Left ventricle myocardium inferior (tissue), 1 donor: ENCODE results near the gene ZNF205. TPM values are rescaled to one million over a fixed set of nuclear protein-coding genes. Genes with fewer than 3 reads are reported as not detected.
A peak's percentile ranks its signal among the peaks of the same experiment; 100 is the strongest.

ENCODE experiments used
- DNase-seq: peaks from one replicate; pipeline ENCODE4 v3.0.0-alpha.2; 2020
- H3K27ac ChIP-seq: fragments of 200-600 bp; replicated peaks from 2 replicates; pipeline ENCODE4 v1.8.0; 2021
- H3K27me3 ChIP-seq: fragments of 200-600 bp; 2 replicates; pipeline ENCODE4 v1.8.0; 2021; ENCODE audit warnings: low read depth
- H3K36me3 ChIP-seq: fragments of 200-600 bp; 2 replicates; pipeline ENCODE4 v1.8.0; 2021
- H3K4me1 ChIP-seq: fragments of 200-600 bp; 2 replicates; pipeline ENCODE4 v1.8.0; 2021
- H3K4me3 ChIP-seq: fragments of 200-600 bp; 2 replicates; pipeline ENCODE4 v1.8.0; 2021; ENCODE audit warnings: mild to moderate bottlenecking, moderate library complexity
- H3K9me3 ChIP-seq: fragments of 200-600 bp; replicated peaks from 2 replicates; pipeline ENCODE4 v1.8.0; 2021
- intact Hi-C: fragments of 100-400 bp; cut with micrococcal nuclease; formaldehyde crosslinking; loops from one replicate; pipeline ENCODE4 v1.11.0; 2022
- total RNA-seq: library from RNA; stranded (reverse); fragmentation: NEBNext Ultra II Directional; extraction: Animal tissue kit (Norgen Biotek cat#: 25700); gene quantifications from one replicate; pipeline ENCODE4 v1.2.1, GENCODE V29; 2021
- TF ChIP-seq, protein P1 (sequence below): fragments of 200-600 bp; IDR thresholded peaks from 2 replicates; pipeline ENCODE4 v1.8.0; 2021; ENCODE audit warnings: antibody characterized with exemption, mild to moderate bottlenecking, borderline replicate concordance
- donor health status: DM: no; HTN: yes; CAD: no; lungs with severe emphysema.

The ZNF205 gene
- total RNA-seq, 1 donor from 2014 or later: 8.0 TPM

DNA sequence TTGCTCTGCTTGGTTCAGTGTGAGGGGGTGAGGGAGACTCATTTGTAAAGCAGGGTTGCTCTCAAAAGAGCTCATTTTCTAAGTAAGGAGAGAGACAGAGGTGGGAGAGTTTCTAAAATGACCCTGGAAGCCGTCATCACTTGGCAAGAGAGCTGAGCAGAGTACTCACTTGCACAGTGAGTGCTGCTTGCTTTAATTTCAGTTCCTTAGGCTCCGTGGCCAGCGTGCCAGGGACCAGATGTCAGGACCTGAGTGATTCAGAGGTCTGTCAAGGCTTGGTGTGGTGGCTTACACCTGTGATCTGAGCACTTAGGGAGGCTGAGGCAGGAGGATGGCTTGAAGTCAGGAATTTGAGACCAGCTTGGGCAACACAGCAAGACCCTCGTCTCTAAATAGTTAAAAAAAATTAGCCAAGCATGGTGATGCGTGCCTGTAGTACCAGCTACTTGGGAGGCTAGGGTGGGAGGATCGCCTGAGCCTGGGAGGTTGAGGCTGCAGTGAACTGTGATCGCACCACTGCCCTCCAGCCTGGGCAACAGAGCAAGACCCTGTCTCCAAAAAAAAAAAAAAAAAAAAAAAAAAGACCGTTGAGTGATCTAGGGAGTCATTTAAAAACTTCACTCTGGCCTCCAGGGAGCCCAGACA is 10.7 kb downstream of the ZNF205 start:
- TF ChIP-seq, protein P1, sequence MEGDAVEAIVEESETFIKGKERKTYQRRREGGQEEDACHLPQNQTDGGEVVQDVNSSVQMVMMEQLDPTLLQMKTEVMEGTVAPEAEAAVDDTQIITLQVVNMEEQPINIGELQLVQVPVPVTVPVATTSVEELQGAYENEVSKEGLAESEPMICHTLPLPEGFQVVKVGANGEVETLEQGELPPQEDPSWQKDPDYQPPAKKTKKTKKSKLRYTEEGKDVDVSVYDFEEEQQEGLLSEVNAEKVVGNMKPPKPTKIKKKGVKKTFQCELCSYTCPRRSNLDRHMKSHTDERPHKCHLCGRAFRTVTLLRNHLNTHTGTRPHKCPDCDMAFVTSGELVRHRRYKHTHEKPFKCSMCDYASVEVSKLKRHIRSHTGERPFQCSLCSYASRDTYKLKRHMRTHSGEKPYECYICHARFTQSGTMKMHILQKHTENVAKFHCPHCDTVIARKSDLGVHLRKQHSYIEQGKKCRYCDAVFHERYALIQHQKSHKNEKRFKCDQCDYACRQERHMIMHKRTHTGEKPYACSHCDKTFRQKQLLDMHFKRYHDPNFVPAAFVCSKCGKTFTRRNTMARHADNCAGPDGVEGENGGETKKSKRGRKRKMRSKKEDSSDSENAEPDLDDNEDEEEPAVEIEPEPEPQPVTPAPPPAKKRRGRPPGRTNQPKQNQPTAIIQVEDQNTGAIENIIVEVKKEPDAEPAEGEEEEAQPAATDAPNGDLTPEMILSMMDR: no peak
- Histone ChIP-seq H3K9me3 (no peaks in the 10 kb centered on the region), H3K4me1 (peaks cover 35% of the 10 kb centered on the region), H3K36me3 (peaks cover 28% of the 10 kb centered on the region), H3K4me3 (no peak overlapping the region), H3K27me3 (no peaks in the 10 kb centered on the region), H3K27ac (no peak overlapping the region)
- intact Hi-C loops: loop anchor here (10.0 kb wide), 1 partner anchor 68 kb away; no protein-coding TSS in a partner anchor
- no peak for DNase-seq

DNA sequence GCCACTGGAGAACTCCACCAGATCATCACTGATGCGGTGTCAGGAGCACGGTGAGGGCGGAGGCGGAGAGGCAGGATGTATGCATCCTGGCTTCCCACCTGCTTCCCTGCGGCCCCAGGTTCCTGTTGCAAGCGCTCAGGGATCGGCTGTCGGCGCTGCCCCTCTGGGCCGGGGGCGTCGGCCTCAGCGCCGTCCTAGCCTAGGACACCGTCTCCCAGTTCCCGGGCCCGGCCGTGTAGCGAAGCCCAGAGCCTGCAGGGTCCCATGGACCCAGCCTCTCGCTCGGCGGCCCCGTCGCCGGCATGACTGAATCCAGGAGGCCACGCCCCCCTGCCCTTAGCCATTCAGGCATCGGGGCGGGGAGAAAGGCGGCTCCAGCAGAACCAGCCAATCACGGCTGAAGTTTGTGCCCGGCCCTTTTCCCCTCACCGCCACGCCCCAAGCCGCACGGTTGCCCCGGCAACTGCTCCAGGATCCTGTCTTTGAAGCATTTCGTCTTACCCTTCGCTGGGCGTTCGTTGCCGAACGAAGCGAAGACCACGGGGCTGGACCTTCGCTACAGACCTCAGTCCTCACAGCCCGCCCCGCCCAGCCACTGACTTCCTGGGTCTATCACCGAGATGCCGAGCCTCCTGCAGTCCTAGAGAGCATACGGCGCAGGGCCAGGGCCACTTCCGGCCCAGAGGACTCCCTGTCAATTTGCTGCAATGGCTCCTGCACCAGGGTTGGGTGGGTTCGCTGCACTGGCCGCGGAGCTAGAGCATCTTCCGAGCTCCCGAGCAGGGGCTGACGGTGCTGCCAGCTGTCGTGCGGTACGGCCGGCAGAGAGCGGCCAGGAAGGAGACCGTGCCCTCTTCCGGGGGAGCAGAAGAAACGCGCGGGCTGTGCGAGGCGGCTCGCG is 11.8 kb downstream of the ZNF205 start:
- H3K36me3 ChIP-seq: peaks cover 16% of the 10 kb centered on the region
- intact Hi-C loops: loop anchor here (10.0 kb wide), 1 partner anchor 69 kb away; no protein-coding TSS in a partner anchor
- no peaks in the 10 kb centered on the region for H3K27me3 ChIP-seq
- peaks cover 46% of the 10 kb centered on the region for H3K4me1 ChIP-seq
- H3K9me3 ChIP-seq: no peaks in the 10 kb centered on the region
- DNase-seq: peak; percentile 97
- TF ChIP-seq, protein P1: peak; percentile 35
- peak overlapping the region; percentile 79 for H3K4me3 ChIP-seq
- peak overlapping the region; percentile 79 for H3K27ac ChIP-seq

DNA sequence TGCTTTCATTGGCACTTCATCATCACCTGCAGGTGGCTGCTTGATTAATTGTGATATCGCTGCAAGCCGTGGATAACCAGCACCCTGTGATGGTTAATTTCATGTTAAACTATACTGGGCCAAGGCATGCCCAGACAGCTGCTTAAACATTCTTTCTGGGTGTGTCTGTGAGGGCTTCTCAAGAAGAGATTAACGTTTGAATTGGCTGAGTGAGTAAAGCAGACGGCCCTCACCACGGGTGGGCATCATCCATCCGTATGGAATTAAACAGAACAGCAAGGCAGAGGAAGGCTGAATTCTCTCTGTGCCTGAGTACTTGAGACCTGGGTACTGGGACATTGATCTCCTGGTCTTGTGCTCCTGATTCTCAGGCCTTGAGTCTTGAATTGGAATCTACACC is 15.4 kb downstream of the ZNF205 start:
- Histone ChIP-seq H3K9me3 (no peaks in the 10 kb centered on the region), H3K4me3 (no peak overlapping the region), H3K4me1 (peaks cover 54% of the 10 kb centered on the region), H3K27me3 (no peaks in the 10 kb centered on the region), H3K27ac (no peak overlapping the region), H3K36me3 (peaks cover 6% of the 10 kb centered on the region)
- DNase-seq: no peak
- TF ChIP-seq, protein P1: no peak
- intact Hi-C loops: loop anchor here (10.0 kb wide), 1 partner anchor 73 kb away; no protein-coding TSS in a partner anchor

DNA sequence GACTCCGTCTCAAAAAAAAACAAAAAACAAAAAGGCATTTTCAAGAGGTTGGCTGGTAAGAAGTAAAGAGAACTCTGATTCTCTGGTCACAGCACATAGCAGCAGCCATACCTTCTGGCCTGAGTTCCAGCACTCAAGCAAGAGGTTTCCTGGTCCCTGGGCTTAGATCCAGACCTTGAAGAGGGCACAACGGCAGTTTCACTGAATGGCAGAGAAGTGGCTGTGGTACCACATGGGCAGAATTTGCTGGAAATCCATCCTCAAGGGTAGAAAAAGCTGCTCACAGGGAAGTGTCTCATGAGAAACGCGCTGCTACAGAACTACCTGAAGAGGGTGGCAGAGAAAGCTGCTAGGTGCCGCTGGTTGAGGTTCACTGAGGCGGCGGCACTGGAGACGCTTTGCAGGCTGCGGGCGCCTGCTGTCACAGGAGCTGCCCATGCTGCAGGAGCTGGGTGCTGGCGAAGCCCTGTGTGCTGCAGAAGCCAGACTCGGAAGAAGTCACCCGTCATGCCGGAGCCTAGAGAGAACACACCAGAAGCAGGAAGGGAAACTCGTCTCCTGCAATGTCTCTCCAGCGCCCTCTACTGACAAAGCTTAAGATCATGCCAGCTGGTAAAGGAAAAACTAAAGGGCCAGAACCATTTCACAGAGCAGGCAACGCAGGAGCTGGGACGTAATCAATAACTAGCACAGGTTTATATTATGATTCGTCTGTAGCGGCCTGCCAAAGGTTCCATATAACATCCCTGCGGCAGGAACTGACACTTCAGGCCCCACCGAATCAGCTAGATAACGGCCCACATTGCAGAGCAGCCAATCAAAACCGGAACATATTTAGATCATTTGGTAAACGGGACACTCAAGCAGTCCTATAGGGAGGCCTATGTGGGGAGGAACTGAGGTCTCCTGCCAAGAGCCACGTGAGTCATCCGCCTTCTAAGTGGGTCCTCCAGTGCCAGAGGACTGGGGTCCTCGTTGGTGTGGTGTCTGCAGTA is 17.0 kb downstream of the ZNF205 start:
- Histone ChIP-seq H3K27me3 (no peaks in the 10 kb centered on the region), H3K4me1 (peaks cover 64% of the 10 kb centered on the region), H3K9me3 (no peaks in the 10 kb centered on the region), H3K27ac (peak overlapping the region; percentile 93), H3K4me3 (peak overlapping the region; percentile 75), H3K36me3 (peaks cover 6% of the 10 kb centered on the region)
- peak; percentile 63 for DNase-seq
- intact Hi-C loops: loop anchor here (10.0 kb wide), 1 partner anchor 75 kb away; no protein-coding TSS in a partner anchor
- TF ChIP-seq, protein P1: peak; percentile 94
